GM18505 (cell line): ENCODE measurements around the gene TBC1D13.
"Not testable (repeated sequence)": the region's sequence is repeated elsewhere in the genome, so short reads cannot be mapped to it uniquely, and the experiment has no call there.

ENCODE experiments used
- ATAC-seq: cut with Tn5 transposase; IDR thresholded peaks from one replicate; pipeline ENCODE4 v1.9.1; 2021; ENCODE audit not compliant: unreplicated experiment
- POLR2A ChIP-seq: IDR thresholded peaks from 4 replicates; pipeline ENCODE4 v1.6.1; 2011; ENCODE audit warnings: borderline replicate concordance; ENCODE audit not compliant: insufficient read depth, insufficient read length; ENCODE audit errors: extremely low read depth

The TBC1D13 gene

GRCh38 chr9:128771745-128772519 is 15.1 kb upstream of the TBC1D13 start, which contains the start of gene ZER1:
Gene ZER1 (minus strand): TSS chr9:128771927. CDS start chr9:128755565, 16,362 bp downstream.
- peak; percentile 88 for ATAC-seq
- peak; percentile 75 for TF ChIP-seq POLR2A

- no peak for ATAC-seq
- no peak for TF ChIP-seq POLR2A
These were observed 14.0 kb upstream of the TBC1D13 start for GRCh38 chr9:128773049-128773448.

- ATAC-seq: no peak
- TF ChIP-seq POLR2A: no peak
These were observed 12.2 kb upstream of the TBC1D13 start for GRCh38 chr9:128774804-128775203.

GRCh38 chr9:128780093-128780492 is 7.0 kb upstream of the TBC1D13 start:
- not testable (repeated sequence) for ATAC-seq

- ATAC-seq: no peak
- no peak for TF ChIP-seq POLR2A
These were observed 5.6 kb upstream of the TBC1D13 start for GRCh38 chr9:128781187-128782070.

- no peak for TF ChIP-seq POLR2A
- ATAC-seq: no peak
These were observed 4.4 kb upstream of the TBC1D13 start for GRCh38 chr9:128782669-128783068.

GRCh38 chr9:128785427-128785826 is 1.6 kb upstream of the TBC1D13 start:
- no peak for ATAC-seq
- no peak for TF ChIP-seq POLR2A

- no peak for ATAC-seq
- no peak for TF ChIP-seq POLR2A
These were observed 606 bp downstream of the TBC1D13 start for GRCh38 chr9:128787659-128788058.

GRCh38 chr9:128788445-128788844 is 1.4 kb downstream of the TBC1D13 start:
- ATAC-seq: no peak
- no peak for TF ChIP-seq POLR2A

GRCh38 chr9:128790536-128790935 is 3.5 kb downstream of the TBC1D13 start:
- ATAC-seq: no peak

GRCh38 chr9:128792134-128792533 is 5.1 kb downstream of the TBC1D13 start:
- ATAC-seq: no peak
- no peak for TF ChIP-seq POLR2A

More at GRCh38 chr9:128790536-128790935, 3.5 kb downstream of the TBC1D13 start:
- TF ChIP-seq POLR2A: no peak

- no peak for ATAC-seq
- TF ChIP-seq POLR2A: no peak
These were observed 6.1 kb downstream of the TBC1D13 start for GRCh38 chr9:128792978-128793686.

- not testable (repeated sequence) for ATAC-seq
These were observed 7.9 kb downstream of the TBC1D13 start for GRCh38 chr9:128794961-128795360.

GRCh38 chr9:128798896-128799295 is 11.8 kb downstream of the TBC1D13 start:
- no peak for TF ChIP-seq POLR2A
- ATAC-seq: no peak

- no peak for ATAC-seq
- no peak for TF ChIP-seq POLR2A
These were observed 13.0 kb downstream of the TBC1D13 start for GRCh38 chr9:128800061-128800460.
